ENCODE measurements around the gene TTC7B.

- TF ChIP-seq CTCF (IDR thresholded peaks at IDR 0.05) (no peak), POLR2A (IDR thresholded peaks at IDR 0.05) (no peak)
Observed at GRCh38 chr14:90803249-90803648, 13.0 kb downstream of the TTC7B start.

Measured in prostate gland (tissue), 2 donors.